CD1c-positive myeloid dendritic cell (primary cell): ENCODE results near the gene TSPO.
"Not testable (repeated sequence)": the region's sequence is repeated elsewhere in the genome, so short reads cannot be mapped to it uniquely, and the experiment has no call there.

ENCODE experiments used
- DNase-seq: peaks from one replicate; pipeline ENCODE4 v3.0.0-alpha.2; 2016; ENCODE audit errors: extremely low spot score

Gene TSPO

GRCh38 chr22:43131773-43132501, 19.4 kb upstream of the TSPO start:
- DNase-seq, result no peak

DNA sequence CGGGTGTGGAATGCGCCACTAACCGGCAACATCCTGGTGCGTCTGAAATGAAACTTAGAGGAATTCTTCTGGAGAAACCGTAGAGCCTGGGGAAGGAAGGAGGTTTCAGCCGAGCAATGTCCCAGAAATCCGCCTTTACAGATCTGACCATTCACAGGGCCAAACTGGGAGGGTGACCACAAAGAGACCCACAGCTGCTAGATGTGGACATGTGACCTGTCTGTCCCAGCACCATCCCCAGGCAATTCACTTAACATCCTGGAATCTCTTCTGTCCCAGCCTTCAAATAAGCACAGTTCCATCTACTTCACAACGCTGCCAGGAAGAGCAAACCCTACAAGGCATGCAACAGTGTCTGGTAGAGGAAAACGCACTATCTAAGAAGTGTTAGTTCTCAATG, 18.0 kb upstream of the TSPO start:
- no peak for DNase-seq

GRCh38 chr22:43134553-43134952, 16.8 kb upstream of the TSPO start:
- DNase-seq, result no peak

GRCh38 chr22:43135565-43135964, 15.8 kb upstream of the TSPO start:
- no peak for DNase-seq

GRCh38 chr22:43136255-43136654, 15.1 kb upstream of the TSPO start:
- DNase-seq, result peak; percentile 29

- no peak for DNase-seq
These were observed 14.6 kb upstream of the TSPO start for GRCh38 chr22:43136801-43137200.

GRCh38 chr22:43142880-43143562, 8.3 kb upstream of the TSPO start, which contains the start of gene MCAT:
Gene MCAT (minus strand): TSS chr22:43143398. CDS start chr22:43143348, 50 bp downstream.
- peak; percentile 80 for DNase-seq

- no peak for DNase-seq
These were observed 6.4 kb upstream of the TSPO start for GRCh38 chr22:43144949-43145348.

GRCh38 chr22:43145371-43145770, 6.0 kb upstream of the TSPO start:
- DNase-seq, result not testable (repeated sequence)

- DNase-seq, result peak; percentile 69
These were observed 5.0 kb upstream of the TSPO start for GRCh38 chr22:43146332-43146731.

GRCh38 chr22:43147821-43148220, 3.5 kb upstream of the TSPO start:
- DNase-seq, result peak; percentile 82

DNA sequence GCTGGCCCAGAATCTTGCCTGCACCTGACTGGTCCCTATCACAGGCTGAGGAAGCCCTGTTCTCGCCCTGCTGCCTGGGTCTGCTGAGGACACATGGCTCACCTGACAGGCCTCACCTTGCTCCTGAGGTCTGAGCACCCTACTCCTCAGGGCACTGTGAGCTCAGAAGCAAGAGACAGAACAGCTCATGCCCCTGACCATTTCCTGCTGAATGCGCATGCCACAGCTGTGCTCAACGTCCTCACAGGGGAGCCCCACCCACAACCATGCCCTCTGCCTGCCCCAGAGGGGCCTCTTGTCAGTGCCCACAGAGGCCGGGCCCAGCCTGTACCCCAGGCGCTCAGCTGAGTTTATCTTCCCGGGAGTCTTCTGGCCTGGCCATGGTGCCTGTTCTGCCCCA, 2.8 kb upstream of the TSPO start:
- no peak for DNase-seq

DNA sequence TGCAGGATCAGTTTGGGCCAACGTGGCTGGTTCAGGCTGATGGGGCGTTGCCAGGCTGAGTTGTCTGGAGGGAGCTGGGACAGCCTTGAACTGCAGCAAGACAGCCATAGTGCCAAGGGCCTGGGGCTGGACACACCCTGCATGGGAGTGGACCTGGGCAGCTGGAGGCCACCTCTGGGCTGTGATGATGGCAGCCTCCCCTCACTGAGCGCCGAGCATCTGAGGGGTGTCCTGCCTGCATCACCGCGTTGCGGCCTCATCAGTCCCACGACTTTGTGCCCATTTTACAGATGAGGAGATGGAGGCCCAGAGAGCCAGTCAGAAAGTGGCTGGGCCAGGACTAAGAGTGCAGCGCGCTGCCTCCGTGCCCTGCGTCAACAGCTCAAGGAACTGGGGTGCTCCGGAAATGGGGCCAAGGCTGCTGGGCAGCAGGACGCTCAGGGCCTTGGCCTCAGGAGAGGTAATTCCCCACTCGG, 590 bp upstream of the TSPO start:
- DNase-seq, result no peak

GRCh38 chr22:43152003-43152356, 621 bp downstream of the TSPO start:
- DNase-seq, result no peak

- DNase-seq, result peak; percentile 72
These were observed 1.2 kb downstream of the TSPO start for GRCh38 chr22:43152357-43153071.

- DNase-seq, result peak; percentile 41
These were observed 2.5 kb downstream of the TSPO start for GRCh38 chr22:43153899-43154298.

GRCh38 chr22:43154887-43155536, 3.7 kb downstream of the TSPO start:
- DNase-seq, result peak; percentile 85

DNA sequence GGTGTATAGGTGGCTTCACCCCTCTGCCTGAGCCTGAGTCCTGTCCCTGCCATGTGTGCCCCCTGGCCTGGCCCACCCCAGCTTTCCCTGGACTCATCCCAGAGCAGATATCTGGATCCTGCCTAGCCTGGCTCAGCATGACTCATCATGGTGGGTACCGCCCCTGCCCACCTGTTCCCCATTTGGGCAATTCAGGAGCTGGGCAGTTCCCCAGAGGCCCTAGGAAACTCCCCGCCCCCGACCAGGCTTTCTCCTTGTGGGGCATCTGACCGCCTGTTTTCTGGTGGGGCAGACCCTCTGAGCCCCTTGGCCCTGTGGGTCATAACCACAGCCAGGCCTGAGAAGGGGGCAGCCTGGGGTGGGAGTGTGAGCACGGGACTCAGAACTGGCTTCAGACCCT, 4.4 kb downstream of the TSPO start:
- peak; percentile 75 for DNase-seq

- no peak for DNase-seq
These were observed 5.1 kb downstream of the TSPO start for GRCh38 chr22:43156413-43156812.

DNA sequence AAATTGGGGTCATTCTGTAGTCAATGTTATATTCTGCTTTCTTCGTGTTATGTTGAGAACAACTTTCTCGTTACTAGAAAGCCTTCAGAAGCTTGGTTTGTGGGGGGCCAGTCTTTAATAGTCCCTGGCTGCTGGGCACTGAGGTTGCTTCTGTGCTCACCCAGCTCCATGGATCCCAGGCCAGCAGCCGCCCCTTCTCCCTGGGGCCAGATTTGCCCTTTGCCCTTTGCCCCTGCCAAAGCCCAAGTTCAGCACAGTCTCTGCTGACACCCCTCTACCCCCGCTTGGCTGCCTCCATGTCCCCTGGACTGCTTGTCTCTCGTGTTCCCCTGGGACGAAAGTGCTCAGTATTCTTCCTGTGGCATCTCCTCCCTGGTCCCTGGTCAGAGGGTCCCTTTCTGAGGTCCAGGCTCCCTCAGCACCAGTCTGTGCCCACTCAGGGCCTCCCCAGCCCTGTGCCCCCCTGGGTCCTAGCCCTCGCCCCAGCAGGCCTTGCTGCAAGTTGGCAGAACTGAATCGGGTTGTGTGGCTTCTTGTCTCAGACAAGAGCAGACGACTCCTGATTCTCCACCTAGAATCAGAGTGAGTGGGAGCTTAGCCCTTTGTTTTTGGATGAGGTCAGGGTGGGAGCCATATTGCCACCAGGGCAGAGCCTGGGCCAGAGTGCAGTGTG, 6.7 kb downstream of the TSPO start:
- DNase-seq, result no peak

DNA sequence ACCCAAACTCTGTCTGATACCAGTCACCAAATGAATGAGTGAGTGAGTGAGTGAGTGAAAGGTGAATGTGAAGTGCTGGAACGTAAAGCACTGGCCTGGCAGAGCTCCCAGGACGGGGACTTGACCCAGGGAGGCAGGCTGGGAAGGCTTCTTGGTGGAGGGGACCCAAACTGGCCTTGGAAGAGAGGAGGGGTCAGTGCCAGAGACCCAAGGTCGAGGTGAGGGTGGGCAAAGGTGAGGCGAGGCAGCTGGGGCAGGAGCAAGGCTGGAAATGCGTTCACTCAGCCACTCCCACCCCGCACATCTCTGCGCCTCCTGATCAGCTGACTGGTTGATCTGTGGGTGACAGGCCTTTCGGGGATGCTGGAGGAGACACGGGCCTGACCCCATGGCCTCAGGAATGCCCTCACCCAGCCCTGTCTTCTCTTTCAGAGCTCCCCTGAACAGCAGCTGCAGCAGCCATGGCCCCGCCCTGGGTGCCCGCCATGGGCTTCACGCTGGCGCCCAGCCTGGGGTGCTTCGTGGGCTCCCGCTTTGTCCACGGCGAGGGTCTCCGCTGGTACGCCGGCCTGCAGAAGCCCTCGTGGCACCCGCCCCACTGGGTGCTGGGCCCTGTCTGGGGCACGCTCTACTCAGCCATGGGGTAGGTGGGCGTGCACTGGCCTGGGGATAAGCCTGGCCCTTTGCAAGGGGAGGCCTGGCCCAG, 7.6 kb downstream of the TSPO start:
- no peak for DNase-seq
